8988T (cell line): ENCODE results near the gene ST8SIA5.

Source experiments
- DNase-seq: peaks from one replicate; pipeline ENCODE4 v3.0.0; 2011

ST8SIA5 gene

DNA sequence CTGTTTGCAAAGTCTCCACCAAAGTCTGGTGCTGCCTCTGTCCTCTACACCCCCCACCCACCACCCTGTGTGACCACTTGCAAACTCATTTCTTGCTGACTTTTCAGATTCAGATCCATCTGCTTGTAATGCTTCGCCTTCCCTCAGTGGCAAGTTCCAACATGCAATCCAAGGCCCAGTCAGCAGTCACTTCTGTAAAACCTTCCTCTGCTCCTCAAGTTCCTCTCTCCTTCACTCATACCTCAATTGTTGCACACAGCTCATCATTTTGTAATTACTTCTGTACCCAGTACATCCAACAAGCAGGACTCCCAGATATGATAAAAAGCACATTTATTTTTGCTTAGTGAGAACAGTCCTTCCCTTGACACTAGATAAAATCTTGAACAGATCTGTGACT, 93.3 kb downstream of the ST8SIA5 start:
- DNase-seq: no peak

GRCh38 chr18:46660957-46661749, 95.7 kb downstream of the ST8SIA5 start:
- DNase-seq: no peak

DNA sequence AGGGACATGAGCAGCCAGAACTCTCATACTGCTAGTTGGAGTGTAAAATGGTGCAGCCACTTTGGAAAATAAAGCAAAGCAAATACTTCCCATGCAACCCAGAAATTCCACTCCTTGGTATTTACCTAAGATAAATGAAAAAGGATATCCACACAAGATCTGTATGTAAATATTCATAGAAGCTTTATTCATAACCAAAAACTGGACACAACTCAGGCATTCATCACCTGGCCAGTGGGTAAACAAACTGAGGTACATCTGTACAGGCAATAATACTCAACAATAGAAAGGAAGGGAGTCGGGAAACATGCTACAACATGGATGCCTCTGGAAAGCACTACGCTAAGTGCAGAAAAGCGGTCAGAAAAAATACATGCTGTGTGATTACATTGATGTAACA, 97.4 kb downstream of the ST8SIA5 start:
- DNase-seq: no peak

- DNase-seq: no peak
These were observed 99.5 kb downstream of the ST8SIA5 start, which contains the start of gene LOXHD1 for GRCh38 chr18:46657115-46657955. LOXHD1 (minus strand) TSS chr18:46657220; CDS start chr18:46657033, 187 bp downstream.

DNA sequence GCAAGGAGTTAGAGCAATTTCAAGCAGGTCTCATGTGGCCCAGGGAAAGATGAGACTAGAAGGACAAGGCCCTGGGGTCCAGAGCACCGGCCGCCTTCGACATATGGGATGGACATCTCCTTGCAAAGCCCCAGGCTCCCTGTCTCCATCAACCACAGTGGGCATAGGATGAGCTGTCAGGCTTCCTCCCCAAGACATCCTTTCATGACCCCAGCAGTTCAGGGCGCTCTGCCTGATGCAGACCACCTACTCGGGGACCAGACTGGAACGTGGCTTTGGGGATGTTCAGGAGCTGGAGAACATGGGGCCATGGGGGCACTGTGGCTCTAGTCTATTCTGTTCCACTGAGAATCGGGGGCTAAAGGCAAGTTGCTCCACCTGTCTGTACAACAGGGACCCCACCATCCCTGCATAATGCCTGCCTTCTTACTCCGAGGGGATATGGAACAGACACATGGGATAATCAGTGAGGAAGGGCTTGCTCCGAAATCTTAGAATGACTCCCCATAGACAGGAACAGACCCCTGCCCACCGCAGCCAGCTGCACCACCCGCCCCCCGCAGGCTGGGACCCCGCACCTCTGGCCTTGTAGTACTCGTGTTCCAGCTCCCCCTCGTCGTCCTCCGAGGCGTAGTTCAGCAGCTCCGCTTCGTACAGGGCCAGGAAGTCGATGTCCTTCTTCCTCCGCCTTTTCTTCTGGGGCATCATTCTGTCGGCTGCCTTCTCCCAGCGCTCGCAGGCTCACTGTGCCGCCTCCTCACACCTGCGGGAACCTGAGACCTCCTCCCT, 100.3 kb downstream of the ST8SIA5 start:
- no peak for DNase-seq

DNA sequence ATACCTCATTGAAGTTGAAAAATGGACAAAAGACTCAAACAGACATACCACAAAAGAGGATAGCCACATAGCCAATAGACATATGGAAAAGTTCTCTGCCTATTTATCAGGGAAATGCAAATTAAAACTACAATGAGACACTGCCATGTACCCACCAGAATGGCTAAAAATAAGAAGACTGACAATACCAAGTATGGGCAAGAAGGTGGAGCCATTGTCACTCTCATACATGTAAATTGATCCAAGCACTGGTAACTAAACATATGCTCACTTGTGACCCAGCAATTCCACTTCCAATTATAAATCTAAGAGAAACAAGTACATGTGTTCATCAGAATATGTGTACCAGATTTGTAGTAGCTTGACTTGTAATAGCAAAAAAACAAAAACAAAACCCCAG, 104.5 kb downstream of the ST8SIA5 start:
- DNase-seq: no peak

DNA sequence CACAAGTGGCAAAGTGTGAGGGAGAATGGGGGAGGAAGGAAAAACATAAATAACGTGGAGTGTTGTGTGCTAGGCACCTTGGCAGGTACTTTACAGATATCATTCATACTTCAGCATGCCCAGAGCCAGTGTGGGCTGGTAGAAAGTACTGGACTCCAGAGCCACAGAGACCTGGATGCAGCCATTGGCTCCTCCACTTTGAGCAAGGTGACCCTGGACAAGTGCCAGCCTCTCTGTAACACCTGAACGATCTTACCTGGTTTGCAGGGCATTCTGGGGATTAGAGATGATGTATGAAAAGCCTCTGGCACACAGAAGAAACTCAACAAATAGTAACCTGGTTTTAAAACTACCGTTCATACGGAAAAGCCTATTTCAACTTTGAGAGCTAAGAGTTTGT, 106.2 kb downstream of the ST8SIA5 start:
- no peak for DNase-seq

GRCh38 chr18:46649071-46649862, 107.6 kb downstream of the ST8SIA5 start:
- no peak for DNase-seq

DNA sequence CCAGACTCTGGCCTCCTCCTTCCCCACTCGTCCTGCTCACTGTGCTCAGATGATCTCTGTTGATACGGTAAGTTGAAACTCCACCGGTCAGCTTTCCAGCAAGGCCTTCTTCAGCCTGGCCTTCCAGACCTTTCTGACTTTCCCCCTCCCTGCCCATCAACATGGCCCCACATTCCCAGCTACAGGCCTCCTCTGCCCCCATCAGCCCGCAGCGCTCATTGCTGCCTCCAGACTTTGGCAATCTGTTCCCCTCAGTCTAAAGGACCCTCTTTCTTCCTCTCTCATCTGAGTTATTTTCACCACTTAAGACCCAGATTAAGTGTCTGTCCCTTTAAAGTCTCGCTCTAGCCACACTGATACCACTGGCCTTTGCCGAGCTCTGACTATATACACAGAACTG, 110.4 kb downstream of the ST8SIA5 start:
- no peak for DNase-seq

- no peak for DNase-seq
These were observed 114.3 kb downstream of the ST8SIA5 start for GRCh38 chr18:46642561-46642960.

DNA sequence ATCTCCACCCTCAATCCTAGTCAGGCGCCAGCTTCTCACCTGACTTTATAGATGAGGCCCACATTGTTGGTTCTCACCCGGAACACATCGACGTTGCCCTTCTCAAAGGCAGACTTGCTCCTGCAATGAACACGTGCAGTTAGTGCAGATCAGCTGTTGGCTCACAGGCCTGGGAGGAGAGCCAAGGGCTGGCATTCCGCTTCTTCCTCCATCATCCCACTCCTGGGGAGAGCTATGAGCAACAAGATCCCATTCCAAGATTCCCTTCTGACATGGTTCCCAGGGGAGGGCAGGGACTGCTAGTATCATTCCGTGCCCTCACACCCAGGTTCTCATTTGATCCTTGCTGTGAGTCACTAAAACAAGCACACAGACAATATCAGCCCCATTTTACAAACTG, 114.9 kb downstream of the ST8SIA5 start:
- DNase-seq: no peak

DNA sequence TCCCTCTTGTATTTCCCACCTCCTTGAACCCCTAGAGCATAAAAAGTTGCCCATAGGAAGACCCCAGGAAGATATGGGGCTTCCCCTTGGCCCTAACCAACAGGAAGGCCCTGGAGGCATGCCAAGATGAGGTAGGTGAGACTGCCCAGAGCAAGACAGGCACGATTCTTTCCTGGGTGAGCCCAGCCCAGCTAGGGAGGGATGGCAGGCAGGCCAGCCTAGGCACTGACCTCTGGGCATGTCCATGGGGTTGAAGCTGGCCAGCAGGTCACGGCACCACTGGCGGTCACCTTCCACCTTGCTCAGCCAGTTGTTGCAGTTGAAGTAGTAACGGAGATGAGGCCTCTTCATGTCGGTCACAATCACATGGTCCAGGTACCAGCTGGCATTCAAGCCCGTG, 117.5 kb downstream of the ST8SIA5 start:
- no peak for DNase-seq

- DNase-seq: no peak
These were observed 120.7 kb downstream of the ST8SIA5 start for GRCh38 chr18:46636040-46636630.

DNA sequence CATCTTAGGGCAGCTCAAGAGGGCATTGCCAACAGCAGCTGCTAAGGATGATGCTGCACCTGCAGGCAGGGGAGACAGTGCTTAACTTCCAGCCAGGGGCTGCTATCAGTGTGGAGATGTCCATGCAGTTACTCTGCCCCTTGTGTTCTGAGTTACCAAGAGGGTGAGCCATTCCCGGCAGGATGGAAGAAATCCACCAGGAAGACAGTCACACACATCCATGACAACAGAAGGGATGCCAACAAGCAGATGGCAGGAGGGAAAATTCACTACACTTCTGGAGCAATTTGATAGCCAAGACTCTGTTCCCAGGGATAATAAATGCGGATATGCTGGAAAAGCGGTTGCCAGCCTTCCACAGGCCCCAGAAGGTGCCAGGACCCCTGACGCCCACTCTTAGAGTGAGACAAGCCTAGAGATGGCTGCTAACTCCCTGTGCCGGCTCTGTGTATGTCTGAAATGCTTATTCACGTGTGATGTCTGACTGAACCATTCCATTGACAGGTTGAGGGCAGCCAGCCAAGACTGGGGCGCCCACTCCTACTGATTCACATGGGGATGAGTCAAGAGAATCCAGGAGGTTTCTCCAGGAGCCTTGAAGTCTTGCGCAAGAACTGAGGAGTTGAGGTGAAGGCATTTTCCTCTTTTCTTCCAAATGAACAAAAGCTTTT, 124.3 kb downstream of the ST8SIA5 start:
- no peak for DNase-seq

- no peak for DNase-seq
These were observed 125.9 kb downstream of the ST8SIA5 start for GRCh38 chr18:46630991-46631390.

DNA sequence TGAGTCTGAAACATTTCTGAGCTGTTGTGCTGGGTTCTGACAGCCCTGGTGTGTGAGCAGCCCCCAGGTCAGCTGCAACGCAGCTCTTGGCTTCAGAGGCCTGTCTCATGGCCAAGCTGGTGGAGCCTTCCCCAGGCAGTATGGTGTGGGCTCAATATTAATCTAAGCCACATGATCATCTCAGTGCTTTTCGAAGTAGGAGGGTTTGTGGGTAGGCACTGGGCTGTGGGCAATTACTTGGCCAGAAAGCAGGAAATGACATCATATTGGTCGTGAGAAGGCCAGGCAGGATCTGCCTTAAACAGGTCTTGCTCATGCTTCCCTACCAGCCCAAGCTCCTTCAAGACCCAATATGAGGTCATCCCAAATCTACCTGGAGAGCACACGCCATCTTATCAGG, 126.7 kb downstream of the ST8SIA5 start:
- no peak for DNase-seq

DNA sequence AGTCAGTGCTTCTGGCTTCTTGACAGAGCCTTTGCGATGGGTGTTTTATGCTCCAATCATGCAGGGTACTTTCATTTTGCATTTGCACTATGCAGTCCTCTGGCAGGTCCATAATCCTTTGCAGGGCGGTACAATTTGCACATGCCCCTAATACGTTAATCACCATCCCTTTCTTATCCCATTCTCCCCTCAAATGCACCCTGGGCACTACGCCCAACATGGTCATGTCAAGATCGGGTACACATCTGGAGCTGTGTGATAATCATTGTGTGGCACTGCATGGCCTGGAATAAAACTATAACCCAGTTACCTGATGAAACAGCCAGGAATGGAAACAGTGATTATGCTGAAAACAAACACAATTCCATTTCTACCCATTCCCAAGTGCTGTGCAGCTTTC, 127.5 kb downstream of the ST8SIA5 start:
- no peak for DNase-seq

DNA sequence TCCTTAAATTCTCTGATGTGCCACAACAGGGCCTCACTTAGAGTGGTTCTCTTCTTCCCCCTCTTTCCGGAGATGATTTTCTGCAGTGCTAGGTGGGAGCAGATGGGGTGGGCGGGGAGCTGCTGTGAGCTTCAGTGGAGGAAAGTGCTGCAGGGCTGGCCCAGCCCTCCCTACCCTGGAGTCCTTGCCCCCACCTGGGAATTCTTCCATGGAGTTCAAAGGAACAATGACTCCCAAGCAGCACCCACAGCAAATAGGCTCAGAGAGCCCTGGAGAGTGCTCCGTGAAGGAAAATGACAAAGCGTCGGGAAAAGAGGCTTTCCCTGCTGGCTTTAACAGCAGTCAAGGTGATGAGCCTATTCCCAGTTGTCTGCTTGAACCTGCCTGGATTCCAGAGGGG, 128.6 kb downstream of the ST8SIA5 start:
- DNase-seq: no peak

GRCh38 chr18:46627136-46627535, 129.7 kb downstream of the ST8SIA5 start:
- DNase-seq: no peak

DNA sequence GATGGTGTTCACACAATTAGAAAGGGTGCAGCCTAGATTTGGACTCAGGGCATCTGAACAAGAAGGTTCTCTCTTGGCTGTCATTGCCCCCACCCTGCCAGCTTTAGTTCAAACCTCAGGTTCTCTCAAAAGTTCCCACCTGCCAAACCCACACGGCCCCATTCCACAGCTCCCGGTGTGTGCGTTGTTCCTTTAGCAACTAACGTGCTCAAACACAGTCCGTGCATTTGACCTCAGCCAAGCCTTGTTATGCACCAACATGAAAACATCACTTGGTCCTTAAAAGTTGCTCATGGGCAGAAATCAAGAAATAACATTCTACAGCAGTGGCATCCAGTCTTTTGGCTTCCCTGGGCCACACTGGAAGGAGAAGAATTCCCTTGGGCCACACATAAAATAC, 131.8 kb downstream of the ST8SIA5 start:
- no peak for DNase-seq

DNA sequence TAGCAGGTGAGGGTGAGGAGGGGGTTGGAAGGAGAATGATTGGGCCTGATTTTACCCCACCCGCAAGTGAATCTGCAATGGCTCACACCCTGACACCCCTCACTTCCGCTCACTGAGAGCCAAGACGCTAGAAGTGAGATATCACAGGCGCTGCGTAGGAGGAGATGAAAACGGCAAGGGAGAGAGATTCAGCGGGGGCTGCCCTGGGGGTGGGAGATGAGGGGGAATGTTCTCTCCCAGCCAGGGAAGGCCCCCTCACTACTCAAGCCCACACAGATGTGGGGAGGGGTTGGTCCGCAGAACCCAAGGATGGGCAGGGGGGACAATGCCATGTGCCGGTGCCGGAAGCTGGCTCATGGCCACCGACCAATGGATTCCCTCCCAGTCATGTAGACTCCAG, 132.7 kb downstream of the ST8SIA5 start:
- no peak for DNase-seq

DNA sequence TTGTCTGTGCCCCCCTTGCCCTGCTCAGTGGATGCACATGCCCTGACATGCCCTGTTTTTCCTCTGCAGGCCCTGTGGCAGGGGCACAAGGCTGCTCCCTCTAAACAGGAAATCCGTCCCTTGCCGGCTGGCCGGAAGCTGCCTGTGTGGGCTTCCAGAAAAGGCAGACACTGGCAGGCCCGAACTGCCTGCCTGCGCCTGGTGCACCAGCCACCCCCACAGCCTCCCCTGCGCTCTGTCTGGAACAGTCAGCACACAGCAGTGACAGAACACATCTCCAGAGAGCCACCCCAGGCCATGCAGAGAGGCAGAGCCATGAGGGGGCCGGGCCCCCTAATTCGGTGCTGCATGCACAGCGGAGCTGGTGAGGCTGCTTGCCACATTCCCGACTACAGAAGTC, 133.3 kb downstream of the ST8SIA5 start:
- DNase-seq: no peak
